SK-N-SH (cell line): ENCODE data around the gene FOSB. TPM values are rescaled to one million over a fixed set of nuclear protein-coding genes. Genes with fewer than 3 reads are reported as not detected.

Source experiments
- CTCF ChIA-PET: fragments of 300-600, 350-600 bp; formaldehyde crosslinking; extraction: SDS; loops from one replicate; lab custom pipeline; 2021; lab: Yijun Ruan, JAX
- POLR2A ChIA-PET: fragments of 350-600 bp; sonication (Branson Sonifier 250); formaldehyde crosslinking; extraction: SDS; loops from one replicate; lab custom pipeline; 2020; ENCODE audit warnings: antibody characterized with exemption, inconsistent platforms; lab: Yijun Ruan, JAX
- DNase-seq: peaks from one replicate; pipeline ENCODE4 v3.0.0; 2012
- H2AFZ ChIP-seq: fragments of 200-600 bp; sonication (generic); 2 replicates; pipeline ENCODE4 v1.8.1; 2016; ENCODE audit warnings: antibody characterized with exemption, mild to moderate bottlenecking, low read depth
- H3F3A ChIP-seq: fragments of 200-600 bp; sonication (generic); replicated peaks from 2 replicates; pipeline ENCODE3; 2016; ENCODE audit warnings: antibody characterized with exemption, mild to moderate bottlenecking; ENCODE audit not compliant: insufficient read depth
- H3K27ac ChIP-seq, 2 experiments: fragments of 200-500 bp in 1 of 2; fragments of 200-600 bp in 1 of 2; sonication (Bioruptor generic) in 1 of 2; sonication (generic), shearing (Covaris generic) in 1 of 2; 2 replicates each; pipeline versions ENCODE4 v1.5.1 to v1.6.1; 2014 to 2016; ENCODE audit warnings: low read depth in 2 of 2, inconsistent platforms in 1 of 2, low read length in 1 of 2, mild to moderate bottlenecking in 1 of 2, mixed read lengths in 1 of 2
- H3K27me3 ChIP-seq: fragments of 200-600 bp; sonication (generic), shearing (Covaris generic); 2 replicates; pipeline ENCODE4 v1.6.1; 2016; ENCODE audit warnings: mixed run types; ENCODE audit not compliant: insufficient read depth
- H3K36me3 ChIP-seq, 2 experiments: fragments of 200-500 bp in 1 of 2; fragments of 200-600 bp in 1 of 2; sonication (Bioruptor generic) in 1 of 2; sonication (generic) in 1 of 2; replicated peaks in 1 of 2; 2 replicates each; pipeline versions ENCODE3 to v1.5.1; 2014 to 2016; ENCODE audit warnings: low read length in 1 of 2, mild to moderate bottlenecking in 1 of 2; ENCODE audit not compliant: insufficient read depth in 2 of 2, control insufficient read depth in 1 of 2
- H3K4me1 ChIP-seq, 2 experiments: fragments of 200-500 bp in 1 of 2; fragments of 200-600 bp in 1 of 2; sonication (Bioruptor generic) in 1 of 2; sonication (generic), shearing (Covaris generic) in 1 of 2; 2 replicates each; pipeline versions ENCODE4 v1.5.1 to v1.6.1; 2014 to 2016; ENCODE audit warnings: low read depth in 1 of 2, low read length in 1 of 2, mixed run types in 1 of 2; ENCODE audit not compliant: insufficient read depth in 2 of 2, control insufficient read depth in 1 of 2
- H3K4me2 ChIP-seq: fragments of 200-600 bp; sonication (generic), shearing (Covaris generic); 2 replicates; pipeline ENCODE4 v1.6.1; 2017; ENCODE audit warnings: mixed run types
- H3K4me3 ChIP-seq, 2 experiments: fragments of 200-500 bp in 1 of 2; fragments of 200-600 bp in 1 of 2; sonication (Bioruptor generic) in 1 of 2; sonication (generic), shearing (Covaris generic) in 1 of 2; 2 replicates each; pipeline versions ENCODE4 v1.5.1 to v1.8.1; 2014 to 2016; ENCODE audit warnings: low read depth in 2 of 2, inconsistent platforms in 1 of 2, low read length in 1 of 2, mild to moderate bottlenecking in 1 of 2, mixed read lengths in 1 of 2, moderate library complexity in 1 of 2
- H3K79me2 ChIP-seq: fragments of 200-600 bp; sonication (generic); 2 replicates; pipeline ENCODE4 v1.8.1; 2017; ENCODE audit warnings: mild to moderate bottlenecking; ENCODE audit not compliant: insufficient read depth
- H3K9ac ChIP-seq: fragments of 200-600 bp; sonication (generic); 2 replicates; pipeline ENCODE4 v1.6.1; 2017; ENCODE audit warnings: mixed run types
- H3K9me2 ChIP-seq: fragments of 200-600 bp; sonication (generic); 2 replicates; pipeline ENCODE4 v1.6.1; 2017; ENCODE audit warnings: mixed run types
- H3K9me3 ChIP-seq: fragments of 200-600 bp; sonication (generic); 2 replicates; pipeline ENCODE4 v1.6.1; 2017; ENCODE audit warnings: mixed run types, mild to moderate bottlenecking, moderate library complexity
- H4K20me1 ChIP-seq: fragments of 200-600 bp; sonication (generic); 2 replicates; pipeline ENCODE4 v1.6.1; 2017; ENCODE audit warnings: mild to moderate bottlenecking, mixed run types; ENCODE audit not compliant: insufficient read depth
- CHD2 ChIP-seq: fragments of 150-350 bp; IDR thresholded peaks from 2 replicates; pipeline ENCODE4 v1.6.1; 2018; ENCODE audit warnings: low read length; ENCODE audit not compliant: partially characterized antibody
- EP300 ChIP-seq, 2 experiments: IDR thresholded peaks; 2 replicates each; pipeline versions ENCODE4 v1.4.0 to v1.6.1; 2012; ENCODE audit warnings: borderline replicate concordance in 1 of 2, low read depth in 1 of 2, low read length in 1 of 2
- FOSL2 ChIP-seq: IDR thresholded peaks from 2 replicates; pipeline ENCODE4 v1.4.0; 2012; ENCODE audit warnings: low read depth, mild to moderate bottlenecking, moderate library complexity, borderline replicate concordance
- FOXJ3 ChIP-seq: sonication (generic); formaldehyde crosslinking; IDR thresholded peaks from 2 replicates; pipeline ENCODE4 v1.5.1; 2020; ENCODE audit warnings: mild to moderate bottlenecking, missing genetic modification reagents
- GABPA ChIP-seq: IDR thresholded peaks from 2 replicates; pipeline ENCODE4 v1.4.0; 2012; ENCODE audit warnings: low read depth, mild to moderate bottlenecking
- MEF2A ChIP-seq: IDR thresholded peaks from 2 replicates; pipeline ENCODE4 v1.4.0; 2012; ENCODE audit warnings: low read depth, borderline replicate concordance
- MXI1 ChIP-seq: IDR thresholded peaks from 2 replicates; pipeline ENCODE4 v1.6.1; 2012; ENCODE audit warnings: mild to moderate bottlenecking, low read depth, low read length, improper control_type of control experiment
- PBX3 ChIP-seq: IDR thresholded peaks from 2 replicates; pipeline ENCODE4; 2012
- RAD21 ChIP-seq: IDR thresholded peaks from 2 replicates; pipeline ENCODE4 v1.6.1; 2012; ENCODE audit warnings: mild to moderate bottlenecking, low read length
- REST ChIP-seq: IDR thresholded peaks from 2 replicates; pipeline ENCODE4 v1.6.1; 2012; ENCODE audit warnings: mild to moderate bottlenecking, low read depth, low read length, moderate library complexity
- RFX5 ChIP-seq: IDR thresholded peaks from 2 replicates; pipeline ENCODE4 v1.6.1; 2012; ENCODE audit warnings: mild to moderate bottlenecking, improper control_type of control experiment, low read length
- SMC3 ChIP-seq: IDR thresholded peaks from 2 replicates; pipeline ENCODE4 v1.6.1; 2012; ENCODE audit warnings: low read depth, low read length, improper control_type of control experiment
- TEAD4 ChIP-seq: IDR thresholded peaks from 2 replicates; pipeline ENCODE4 v1.4.0; 2012; ENCODE audit warnings: mild to moderate bottlenecking, borderline replicate concordance; ENCODE audit not compliant: insufficient read depth
- YY1 ChIP-seq: IDR thresholded peaks from 2 replicates; pipeline ENCODE4 v1.4.0; 2012; ENCODE audit warnings: low read depth, mild to moderate bottlenecking
- WGBS: methylation state at CpG from one replicate; pipeline ENCODE4 v1.1.6; 2017; ENCODE audit warnings: low lambda C conversion rate; 5-methylcytosine and 5-hydroxymethylcytosine counted together
- polyA plus RNA-seq, 3 experiments: library from polyadenylated mRNA; depleted of rRNA; stranded (reverse); fragments of >200 nt; gene quantifications; 2 replicates each; pipeline ENCODE4 v1.2.3, GENCODE V29; 2012
- TF ChIP-seq, protein P1 (sequence below): fragments of 200-600 bp; sonication (generic); IDR thresholded peaks from 2 replicates; pipeline ENCODE4 v1.6.1; 2017; ENCODE audit warnings: antibody characterized with exemption, mild to moderate bottlenecking, moderate library complexity
- TF ChIP-seq, protein P2 (sequence below): IDR thresholded peaks from 2 replicates; pipeline ENCODE4 v1.4.0; 2012; ENCODE audit warnings: low read depth

Gene FOSB
- polyA plus RNA-seq, 1 of the 3 experiments (the other 2 are of a cell fraction) = 78.2 TPM

DNA sequence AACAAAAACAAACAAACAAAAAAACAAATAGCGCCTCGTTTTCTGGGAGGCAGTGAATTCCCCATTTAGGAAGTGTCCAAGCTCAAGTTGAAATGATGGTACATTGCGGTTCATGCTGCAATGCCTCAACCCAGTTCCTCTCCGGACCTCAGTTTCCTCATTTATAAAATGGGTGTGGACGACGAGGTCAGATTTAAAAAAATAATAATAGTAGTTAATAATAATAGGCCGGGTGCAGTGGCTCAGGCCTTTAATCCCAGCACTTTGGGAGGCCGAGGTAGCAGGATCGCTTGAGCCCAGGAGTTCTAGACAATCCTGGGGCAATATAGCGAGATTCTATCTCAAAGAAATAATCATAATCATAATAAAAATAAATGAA is 28.6 kb upstream of the FOSB start (continued):
- TF ChIP-seq, protein P1, sequence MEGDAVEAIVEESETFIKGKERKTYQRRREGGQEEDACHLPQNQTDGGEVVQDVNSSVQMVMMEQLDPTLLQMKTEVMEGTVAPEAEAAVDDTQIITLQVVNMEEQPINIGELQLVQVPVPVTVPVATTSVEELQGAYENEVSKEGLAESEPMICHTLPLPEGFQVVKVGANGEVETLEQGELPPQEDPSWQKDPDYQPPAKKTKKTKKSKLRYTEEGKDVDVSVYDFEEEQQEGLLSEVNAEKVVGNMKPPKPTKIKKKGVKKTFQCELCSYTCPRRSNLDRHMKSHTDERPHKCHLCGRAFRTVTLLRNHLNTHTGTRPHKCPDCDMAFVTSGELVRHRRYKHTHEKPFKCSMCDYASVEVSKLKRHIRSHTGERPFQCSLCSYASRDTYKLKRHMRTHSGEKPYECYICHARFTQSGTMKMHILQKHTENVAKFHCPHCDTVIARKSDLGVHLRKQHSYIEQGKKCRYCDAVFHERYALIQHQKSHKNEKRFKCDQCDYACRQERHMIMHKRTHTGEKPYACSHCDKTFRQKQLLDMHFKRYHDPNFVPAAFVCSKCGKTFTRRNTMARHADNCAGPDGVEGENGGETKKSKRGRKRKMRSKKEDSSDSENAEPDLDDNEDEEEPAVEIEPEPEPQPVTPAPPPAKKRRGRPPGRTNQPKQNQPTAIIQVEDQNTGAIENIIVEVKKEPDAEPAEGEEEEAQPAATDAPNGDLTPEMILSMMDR = no peak
- TF ChIP-seq RFX5 (no peak), RAD21 (no peak)

DNA sequence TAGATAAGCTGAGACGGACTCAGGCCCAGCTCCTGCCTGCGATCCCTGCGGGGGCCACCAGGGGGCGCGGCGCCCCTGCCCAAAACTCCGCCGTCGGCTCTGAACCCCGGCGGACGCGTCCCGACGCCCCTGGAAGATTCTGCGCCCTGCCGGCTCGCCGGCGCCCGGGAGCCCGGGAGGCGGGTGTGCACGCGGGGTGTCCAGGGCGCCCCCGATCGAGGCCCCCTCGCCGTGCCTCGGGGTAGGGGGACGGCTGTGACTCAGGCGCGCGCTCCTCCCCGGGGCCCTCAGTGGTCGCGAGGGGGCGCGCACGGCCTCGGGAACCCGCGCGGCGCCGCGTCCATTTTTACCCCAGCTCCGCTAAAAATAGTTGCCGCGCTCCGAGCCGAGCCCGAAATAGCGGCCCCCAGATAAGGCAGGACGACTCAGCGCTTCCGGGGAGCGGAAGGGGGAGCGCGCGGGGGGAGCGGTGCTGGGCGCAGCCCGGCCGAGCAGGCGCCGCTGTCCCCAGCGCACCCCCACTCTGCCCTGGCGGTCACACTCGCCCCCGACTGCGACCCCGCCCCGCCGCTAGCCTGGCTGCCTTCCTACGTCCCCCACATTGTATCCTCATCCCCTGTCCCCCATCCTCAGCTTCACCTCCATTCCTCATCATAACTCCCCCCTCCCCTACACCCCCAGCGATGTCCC is 28.1 kb upstream of the FOSB start:
- WGBS = 6% methylated on average over 15 of the region's 78 CpGs
- H3K9me2 ChIP-seq = no peaks in the 10 kb centered on the region
- peak overlapping the region; percentile 89 for H3K9ac ChIP-seq
- TF ChIP-seq MEF2A = peak; percentile 98
- 0 out of 4 replicates have a peak, but pooled peaks of 1 of the 2 experiments have one; percentile 13 for TF ChIP-seq EP300 (IDR thresholded peaks at IDR 0.05; ENCODE audit: borderline replicate concordance in 1 of 2, low read depth in 1 of 2, low read length in 1 of 2)
- TF ChIP-seq MXI1 = no peak
- TF ChIP-seq RAD21 = peak; percentile 74
- no peak for TF ChIP-seq REST
- TF ChIP-seq, protein P2, sequence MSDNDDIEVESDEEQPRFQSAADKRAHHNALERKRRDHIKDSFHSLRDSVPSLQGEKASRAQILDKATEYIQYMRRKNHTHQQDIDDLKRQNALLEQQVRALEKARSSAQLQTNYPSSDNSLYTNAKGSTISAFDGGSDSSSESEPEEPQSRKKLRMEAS = peak; percentile 40; the same call in 1 of the 2 replicates
- peak; percentile 74; the same call in 1 of the 2 replicates for TF ChIP-seq YY1
- TF ChIP-seq FOXJ3 (CRISPR knock-in tag) = no peak
- peak; percentile 63 for TF ChIP-seq SMC3
- no peak for TF ChIP-seq TEAD4
- no peak for TF ChIP-seq PBX3
- TF ChIP-seq, protein P1 = peak; percentile 99
- TF ChIP-seq FOSL2 = peak; percentile 32; the same call in 1 of the 2 replicates
- TF ChIP-seq GABPA = peak; percentile 43; the same call in 1 of the 2 replicates
- TF ChIP-seq CHD2 = no peak
- peak overlapping the region; percentile 57 to 73 for H3K4me3 ChIP-seq
- peak overlapping the region; percentile 73 for H2AFZ ChIP-seq
- no peaks in the 10 kb centered on the region for H3K27me3 ChIP-seq
- H3K36me3 ChIP-seq = no peaks in the 10 kb centered on the region
- DNase-seq = peak; percentile 93
- H3K9me3 ChIP-seq = no peaks in the 10 kb centered on the region
- H3F3A ChIP-seq = peaks cover 25% of the 10 kb centered on the region
- H3K27ac ChIP-seq = peak overlapping the region in 1 of 2 experiments; percentile 83; a peak in 3 of 4 replicates
- CTCF ChIA-PET = interaction anchor here (0.6 to 15.0 kb wide), 44 partner anchors 9 to 420 kb away, joined by 3 to 870 read pairs (median 5); partner anchors contain the start of genes BLOC1S3, ERCC1, ERCC2 and FOSB
- no peaks in the 10 kb centered on the region for H4K20me1 ChIP-seq
- H3K4me2 ChIP-seq = peak overlapping the region; percentile 77; the same call in 1 of the 2 replicates
- peaks cover 5 to 15% of the 10 kb centered on the region in 2 experiments; a peak in 1 of 4 replicates for H3K4me1 ChIP-seq
- POLR2A ChIA-PET = interaction anchor here (0.5 to 1.6 kb wide), 5 partner anchors 8 to 129 kb away, joined by 3 to 15 read pairs (median 3); partner anchors contain the start of gene FOSB
- no peaks in the 10 kb centered on the region; the same call in 1 of the 2 replicates for H3K79me2 ChIP-seq
